Mammary epithelial cell (primary cell): Measurements from ENCODE around the gene CD1D.

ENCODE experiments used
- CTCF ChIP-seq, 2 donors: IDR thresholded peaks in 1 of 2; conservative IDR thresholded peaks in 1 of 2; 2 replicates each; pipeline ENCODE4 v1.5.1; 2011 to 2012; ENCODE audit warnings: inconsistent platforms in 2 of 2, low read length in 2 of 2, mild to moderate bottlenecking in 2 of 2, control low read depth in 1 of 2, low read depth in 1 of 2; ENCODE audit not compliant: insufficient read depth in 1 of 2; ENCODE audit errors: extremely low read depth in 1 of 2
- EZH2 ChIP-seq: IDR thresholded peaks from 2 replicates; pipeline ENCODE4 v1.6.1; 2012; ENCODE audit warnings: low read length, inconsistent platforms, borderline replicate concordance

- TF ChIP-seq CTCF (conservative IDR thresholded peaks at IDR 0.05 in 1 of 2, IDR thresholded peaks at IDR 0.05 in 1 of 2; ENCODE audit: extremely low read depth in 1 of 2, insufficient read depth in 1 of 2, low read depth in 1 of 2, low read length in 2 of 2) (no peak), EZH2 (no peak)
These were observed at the start of gene CD1D for GRCh38 chr1:158180741-158181576.
